ENCODE data around the gene FUT8. TPM values are rescaled to one million over a fixed set of nuclear protein-coding genes. Genes with fewer than 3 reads are reported as not detected.

FUT8 gene
- total RNA-seq, 1 experiment from 2014 or later: 42.3 TPM

- no peaks in the 10 kb centered on the region for H3K27me3 ChIP-seq (ENCODE audit: insufficient read depth, low read length)
- DNase-seq (ENCODE audit: low read depth, low spot score) (no peak), ATAC-seq (no peak)
- RAD21 ChIA-PET (ENCODE audit: low non-redundant PET in 1 of 2, low total read pairs in 2 of 2, uncharacterized antibody in 2 of 2, unreplicated experiment in 2 of 2): no interaction called here
- H3K79me2 ChIP-seq (ENCODE audit: insufficient read depth, low read length): no peaks in the 10 kb centered on the region
- no peak overlapping the region for H3K9ac ChIP-seq (ENCODE audit: low read length)
- no peak overlapping the region for H3K27ac ChIP-seq (ENCODE audit: low read depth, low read length)
- CTCF ChIA-PET: no interaction called here
- no peak overlapping the region for H2AFZ ChIP-seq (ENCODE audit: low read depth, low read length, poor library complexity, severe bottlenecking)
- TF ChIP-seq YY1 (IDR thresholded peaks at IDR 0.05; ENCODE audit: extremely low read depth, insufficient replicate concordance, low read depth, low read length) (no peak), JUND (IDR thresholded peaks at IDR 0.05) (no peak), REST (IDR thresholded peaks at IDR 0.05; ENCODE audit: low read depth) (no peak), ZFX (IDR thresholded peaks at IDR 0.05) (no peak), CEBPB (IDR thresholded peaks at IDR 0.05; ENCODE audit: low read depth) (no peak), EZH2phosphoT487 (IDR thresholded peaks at IDR 0.05; ENCODE audit: borderline replicate concordance) (no peak), FOSL1 (IDR thresholded peaks at IDR 0.05; ENCODE audit: low read depth) (no peak), POLR2AphosphoS5 (IDR thresholded peaks at IDR 0.05; ENCODE audit: low read depth, low read length) (no peak), POLR2A (IDR thresholded peaks at IDR 0.05; ENCODE audit: borderline replicate concordance, extremely low read depth, insufficient read depth, insufficient read length) (no peak), TCF7L2 (IDR thresholded peaks at IDR 0.05; ENCODE audit: borderline replicate concordance, extremely low read depth, insufficient read depth, insufficient read length) (no peak), ELF1 (IDR thresholded peaks at IDR 0.05; ENCODE audit: borderline replicate concordance, low read depth) (no peak), RAD21 (IDR thresholded peaks at IDR 0.05; ENCODE audit: low read depth) (no peak), SP1 (IDR thresholded peaks at IDR 0.05; ENCODE audit: low read depth) (no peak), CTCF (IDR thresholded peaks at IDR 0.05 in 2 of 3, conservative IDR thresholded peaks at IDR 0.05 in 1 of 3; ENCODE audit: borderline replicate concordance in 1 of 3, insufficient read depth in 1 of 3, low read depth in 2 of 3, low read length in 2 of 3) (no peak), CBX3 (IDR thresholded peaks at IDR 0.05; ENCODE audit: low read depth) (no peak), EGR1 (IDR thresholded peaks at IDR 0.05; ENCODE audit: low read depth) (no peak), SIN3A (IDR thresholded peaks at IDR 0.05; ENCODE audit: low read depth) (no peak), ATF3 (IDR thresholded peaks at IDR 0.05) (no peak), MAX (IDR thresholded peaks at IDR 0.05) (no peak), ZBTB33 (IDR thresholded peaks at IDR 0.05; ENCODE audit: extremely low read depth, insufficient replicate concordance, low read length) (no peak)
- intact Hi-C loops (cut with micrococcal nuclease): no loop called here
- no peaks in the 10 kb centered on the region for H3K4me1 ChIP-seq (ENCODE audit: control insufficient read depth in 1 of 2, insufficient read depth in 2 of 2, low read length in 2 of 2)
- H4K20me1 ChIP-seq (ENCODE audit: insufficient read depth): no peaks in the 10 kb centered on the region
- POLR2A ChIA-PET: no interaction called here
- no peaks in the 10 kb centered on the region for H3K9me2 ChIP-seq (ENCODE audit: insufficient read depth)
- no TSS peak for BruUV-seq (replicated peaks)
- H3K4me2 ChIP-seq (ENCODE audit: low read length): no peak overlapping the region
- no peaks in the 10 kb centered on the region for H3K36me3 ChIP-seq (ENCODE audit: control insufficient read depth in 1 of 2, insufficient read depth in 2 of 2, low read length in 2 of 2)
- H3K4me3 ChIP-seq (replicated peaks in 1 of 2; ENCODE audit: low read depth in 1 of 2, low read length in 2 of 2): no peak overlapping the region
- H3K9me3 ChIP-seq (ENCODE audit: control insufficient read depth in 1 of 2, insufficient read depth in 1 of 2, low read depth in 1 of 2, low read length in 2 of 2): no peaks in the 10 kb centered on the region
Observed at GRCh38 chr14:65696801-65697200, 284.3 kb downstream of the FUT8 start.

All from HCT116 (cell line).